Erythroblast (primary cell): ENCODE measurements around the gene HDAC4.

ENCODE experiments used
- GATA1 ChIP-seq: IDR thresholded peaks from 2 replicates; pipeline ENCODE4 v1.6.1; 2011; ENCODE audit warnings: low read depth, mild to moderate bottlenecking, control low read depth, low read length, moderate library complexity
- POLR2A ChIP-seq: IDR thresholded peaks from 2 replicates; pipeline ENCODE4 v1.6.1; 2011; ENCODE audit warnings: mild to moderate bottlenecking, low read length

DNA sequence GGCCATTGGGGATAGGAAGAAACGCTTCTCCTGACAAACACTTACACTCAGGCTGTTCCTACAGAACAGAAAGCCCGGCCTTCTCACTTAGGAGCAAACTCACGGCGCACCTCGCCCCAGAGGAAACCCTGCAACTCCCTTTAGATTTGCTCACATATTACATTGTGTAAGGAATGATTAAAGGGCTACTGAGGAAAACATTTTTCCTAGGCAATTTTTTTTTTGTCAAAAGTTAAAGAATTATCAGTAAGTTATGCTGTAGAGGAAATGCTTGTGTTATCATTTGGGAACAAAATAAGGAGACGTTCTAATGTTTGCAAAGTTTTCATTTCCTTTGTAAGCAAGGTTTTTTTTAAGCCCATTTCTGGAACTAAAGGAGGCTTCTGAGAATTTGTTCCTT, 264.1 kb downstream of the HDAC4 start:
- TF ChIP-seq POLR2A (no peak), GATA1 (no peak)
